GM12875 (cell line): ENCODE data around the gene RPS6KA5.

ENCODE experiments used
- H3K4me3 ChIP-seq: one replicate; pipeline ENCODE4 v1.5.1; 2011; ENCODE audit warnings: low read depth, low read length, control low read depth
- TF ChIP-seq, protein P1 (sequence below): IDR thresholded peaks from 2 replicates; pipeline ENCODE4 v1.5.1; 2011; ENCODE audit warnings: low read depth, mild to moderate bottlenecking, control low read depth, inconsistent platforms, low read length, moderate library complexity, borderline replicate concordance; ENCODE audit not compliant: insufficient read depth

RPS6KA5 gene

DNA sequence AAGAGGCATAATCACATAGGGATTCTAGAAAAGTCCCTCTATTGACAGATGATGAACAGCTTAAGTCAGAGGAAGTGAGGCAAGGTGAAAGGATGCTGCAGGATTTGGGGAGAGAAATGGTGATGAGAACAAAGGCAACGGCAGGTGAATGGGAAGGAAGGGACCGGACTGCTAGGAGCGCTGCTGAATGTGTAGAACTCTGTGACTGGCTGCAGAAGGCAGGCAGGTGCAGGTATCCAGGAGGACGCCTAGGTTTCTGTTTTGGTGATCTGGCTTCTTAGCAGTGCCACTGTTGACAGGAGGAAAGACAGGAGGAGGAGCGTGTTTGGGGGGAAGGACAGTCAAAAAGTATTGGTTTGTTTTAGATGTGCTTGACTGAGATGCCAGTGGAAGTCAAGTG lies 185.8 kb downstream of the RPS6KA5 start:
- TF ChIP-seq, protein P1, sequence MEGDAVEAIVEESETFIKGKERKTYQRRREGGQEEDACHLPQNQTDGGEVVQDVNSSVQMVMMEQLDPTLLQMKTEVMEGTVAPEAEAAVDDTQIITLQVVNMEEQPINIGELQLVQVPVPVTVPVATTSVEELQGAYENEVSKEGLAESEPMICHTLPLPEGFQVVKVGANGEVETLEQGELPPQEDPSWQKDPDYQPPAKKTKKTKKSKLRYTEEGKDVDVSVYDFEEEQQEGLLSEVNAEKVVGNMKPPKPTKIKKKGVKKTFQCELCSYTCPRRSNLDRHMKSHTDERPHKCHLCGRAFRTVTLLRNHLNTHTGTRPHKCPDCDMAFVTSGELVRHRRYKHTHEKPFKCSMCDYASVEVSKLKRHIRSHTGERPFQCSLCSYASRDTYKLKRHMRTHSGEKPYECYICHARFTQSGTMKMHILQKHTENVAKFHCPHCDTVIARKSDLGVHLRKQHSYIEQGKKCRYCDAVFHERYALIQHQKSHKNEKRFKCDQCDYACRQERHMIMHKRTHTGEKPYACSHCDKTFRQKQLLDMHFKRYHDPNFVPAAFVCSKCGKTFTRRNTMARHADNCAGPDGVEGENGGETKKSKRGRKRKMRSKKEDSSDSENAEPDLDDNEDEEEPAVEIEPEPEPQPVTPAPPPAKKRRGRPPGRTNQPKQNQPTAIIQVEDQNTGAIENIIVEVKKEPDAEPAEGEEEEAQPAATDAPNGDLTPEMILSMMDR = no peak

DNA sequence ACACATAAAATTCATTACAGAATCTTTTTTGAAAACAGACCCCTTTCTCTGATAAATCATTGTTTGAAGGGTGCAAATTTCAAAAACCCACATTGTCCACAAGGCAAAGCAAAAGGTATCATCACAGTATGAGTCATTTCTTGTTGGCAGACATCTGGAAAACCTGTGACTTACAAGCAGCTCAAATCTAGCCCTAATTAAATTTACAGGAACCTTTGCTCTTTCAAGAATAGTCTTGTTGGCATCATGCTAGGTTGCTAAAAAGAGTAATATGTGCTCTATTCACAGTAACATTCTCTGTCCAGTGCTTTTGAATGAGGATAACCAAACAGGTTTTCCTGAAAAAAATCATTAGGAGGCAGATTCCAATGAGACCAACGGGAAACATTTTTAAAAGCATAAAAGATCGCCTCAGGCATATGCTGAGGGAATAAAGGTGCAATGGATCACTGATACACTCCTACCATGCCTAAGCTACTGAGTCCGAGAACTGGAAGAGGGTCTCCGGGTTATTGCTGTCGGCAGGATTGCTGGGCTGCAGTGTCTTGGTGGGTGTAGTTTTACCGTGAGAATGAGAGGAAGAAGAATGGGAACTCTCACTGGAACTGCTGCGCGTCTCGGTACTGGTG lies 188.7 kb downstream of the RPS6KA5 start:
- TF ChIP-seq, protein P1 = no peak
- H3K4me3 ChIP-seq = no peak overlapping the region

More for the DNA sequence above, 185.8 kb downstream of the RPS6KA5 start:
- no peak overlapping the region for H3K4me3 ChIP-seq

DNA sequence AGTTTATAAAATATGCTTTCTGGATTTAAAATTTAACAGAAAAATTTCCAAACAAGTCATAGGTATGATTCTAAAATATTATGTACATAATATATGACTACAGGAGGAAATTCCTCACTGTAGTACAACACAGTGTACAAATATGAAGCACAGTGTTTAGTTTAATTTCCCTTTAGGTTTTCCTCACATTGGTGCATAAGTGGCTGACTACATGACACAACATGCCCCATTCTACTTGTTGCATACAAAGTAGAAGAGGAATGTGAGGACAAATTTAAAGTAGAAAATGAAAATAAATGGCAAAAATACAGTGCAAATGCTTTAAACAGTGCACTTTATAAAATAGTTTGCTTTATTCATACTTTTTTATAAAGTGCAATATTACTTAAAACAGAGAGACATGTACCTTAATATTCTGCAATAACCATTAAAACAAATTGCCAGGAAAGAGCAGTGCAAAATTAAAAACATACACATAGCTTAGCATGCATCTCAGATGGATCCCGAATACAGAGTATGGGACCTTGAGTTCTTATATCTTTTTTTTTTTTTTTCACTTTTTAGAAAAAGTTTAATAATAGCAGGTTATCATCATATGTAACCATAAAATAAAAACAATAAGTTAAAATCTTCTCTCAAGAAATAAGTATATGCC lies 189.4 kb downstream of the RPS6KA5 start:
- no peak overlapping the region for H3K4me3 ChIP-seq
- TF ChIP-seq, protein P1 = no peak

GRCh38 chr14:90867501-90867900 lies 192.9 kb downstream of the RPS6KA5 start:
- H3K4me3 ChIP-seq = no peak overlapping the region
- TF ChIP-seq, protein P1 = no peak

- TF ChIP-seq, protein P1 = no peak
- no peak overlapping the region for H3K4me3 ChIP-seq
Observed at GRCh38 chr14:90866833-90867232, 193.6 kb downstream of the RPS6KA5 start.

DNA sequence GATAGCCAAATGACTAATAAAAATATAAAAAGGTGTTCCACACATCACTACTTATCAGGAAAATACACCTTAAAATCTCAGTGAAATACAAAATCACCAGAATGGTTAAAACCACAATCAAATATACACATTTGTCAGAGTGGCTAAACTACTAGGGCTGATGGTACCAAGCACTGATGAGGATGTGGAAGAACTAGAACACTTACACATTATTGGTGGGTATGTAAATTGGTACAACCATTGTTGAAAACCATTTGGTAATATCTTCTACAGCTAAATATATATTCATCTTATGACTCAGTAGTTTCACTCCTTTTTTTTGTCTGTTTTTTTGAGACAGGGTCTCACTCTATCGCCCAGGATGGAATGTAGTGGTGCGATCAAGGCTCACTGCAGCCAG lies 195.7 kb downstream of the RPS6KA5 start:
- TF ChIP-seq, protein P1 = no peak
- no peak overlapping the region for H3K4me3 ChIP-seq

DNA sequence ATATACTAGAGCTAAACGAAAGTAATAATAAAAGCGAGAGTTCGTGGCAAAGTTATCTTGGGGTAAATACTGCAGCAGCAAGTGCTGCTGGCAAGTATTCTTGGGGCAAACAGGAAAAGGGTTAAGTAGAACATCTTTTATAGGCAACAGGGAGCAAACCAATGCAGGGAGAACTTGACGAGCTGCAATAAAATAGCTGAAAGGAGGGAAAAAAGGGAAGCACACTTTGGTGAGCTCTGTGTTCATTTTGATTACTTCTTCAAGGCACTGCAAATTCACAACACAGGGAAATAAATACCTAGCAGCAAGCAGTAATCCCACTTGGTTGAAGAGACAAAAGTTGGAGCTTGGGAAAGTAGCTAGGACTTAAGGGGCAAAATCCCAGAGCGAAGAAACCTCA lies 201.9 kb downstream of the RPS6KA5 start:
- H3K4me3 ChIP-seq = no peak overlapping the region
- TF ChIP-seq, protein P1 = no peak
